ENCODE data around the gene PBX1. TPM values are rescaled to one million over a fixed set of nuclear protein-coding genes. Genes with fewer than 3 reads are reported as not detected.
"Not testable (repeated sequence)": the region's sequence is repeated elsewhere in the genome, so short reads cannot be mapped to it uniquely, and the experiment has no call there.

PBX1 gene
- total RNA-seq, 3 donors from 2014 or later (not counting 1 experiment from before 2014, with no cell fraction given) = 0.54 to 3.5 (median 1.4) TPM

- H3K4me3 ChIP-seq (ENCODE audit: low read length) = no peak overlapping the region
- WGBS (ENCODE audit: insufficient coverage) = 93% methylated on average over 4 of the region's 5 CpGs
- H3K27me3 Mint-ChIP-seq (ENCODE audit: low read depth in 2 of 2) = peaks cover 0 to 13% of the 10 kb centered on the region in 2 donors
Measured at GRCh38 chr1:164534863-164535610, 23.9 kb upstream of the PBX1 start.

GRCh38 chr1:164552463-164552988 lies 6.5 kb upstream of the PBX1 start:
- H3K27me3 Mint-ChIP-seq (ENCODE audit: low read depth in 2 of 2) = peaks cover 26 to 28% of the 10 kb centered on the region in 2 donors
- WGBS (ENCODE audit: insufficient coverage) = 92% methylated on average over 8 of the region's 8 CpGs
- intact Hi-C loops (cut with micrococcal nuclease) = not testable (repeated sequence)

More at GRCh38 chr1:164534863-164535610, 23.9 kb upstream of the PBX1 start:
- ATAC-seq (no peak), DNase-seq (no peak)
- H3K4me3 Mint-ChIP-seq = no peak overlapping the region
- H3K4me1 Mint-ChIP-seq = no peaks in the 10 kb centered on the region
- no peak overlapping the region for H3K27ac Mint-ChIP-seq
- Histone ChIP-seq H3K36me3 (ENCODE audit: control insufficient read depth, insufficient read depth, low read length) (no peaks in the 10 kb centered on the region), H3K27ac (ENCODE audit: low read length) (no peak overlapping the region), H3K27me3 (ENCODE audit: control insufficient read depth, insufficient read depth, low read length) (no peaks in the 10 kb centered on the region), H3K9me3 (ENCODE audit: control insufficient read depth, insufficient read depth, low read length) (no peaks in the 10 kb centered on the region), H3K4me1 (ENCODE audit: control insufficient read depth, insufficient read depth, low read length) (no peaks in the 10 kb centered on the region)
- no peak for TF ChIP-seq CTCF (IDR thresholded peaks at IDR 0.05)
- H3K9me3 Mint-ChIP-seq = no peaks in the 10 kb centered on the region
- intact Hi-C loops (cut with micrococcal nuclease) = no loop called here
- H3K36me3 Mint-ChIP-seq = no peaks in the 10 kb centered on the region

GRCh38 chr1:164557270-164557669 lies 1.7 kb upstream of the PBX1 start:
- ATAC-seq = no peak
- WGBS (ENCODE audit: insufficient coverage) = 85% methylated on average over 4 of the region's 4 CpGs
- H3K27ac Mint-ChIP-seq = no peak overlapping the region

More at GRCh38 chr1:164552463-164552988, 6.5 kb upstream of the PBX1 start:
- not testable (repeated sequence) for H3K27ac ChIP-seq (ENCODE audit: low read length); H3K36me3 Mint-ChIP-seq; H3K4me1 ChIP-seq (ENCODE audit: control insufficient read depth, insufficient read depth, low read length); H3K9me3 ChIP-seq (ENCODE audit: control insufficient read depth, insufficient read depth, low read length); DNase-seq; H3K36me3 ChIP-seq (ENCODE audit: control insufficient read depth, insufficient read depth, low read length); H3K9me3 Mint-ChIP-seq; H3K4me3 Mint-ChIP-seq; H3K4me3 ChIP-seq (ENCODE audit: low read length); H3K4me1 Mint-ChIP-seq; ATAC-seq; H3K27ac Mint-ChIP-seq; H3K27me3 ChIP-seq (ENCODE audit: control insufficient read depth, insufficient read depth, low read length)

More at GRCh38 chr1:164557270-164557669, 1.7 kb upstream of the PBX1 start:
- TF ChIP-seq CTCF (IDR thresholded peaks at IDR 0.05) = no peak
- Histone ChIP-seq H3K27me3 (ENCODE audit: control insufficient read depth, insufficient read depth, low read length) (peaks cover 18% of the 10 kb centered on the region), H3K27ac (ENCODE audit: low read length) (no peak overlapping the region), H3K36me3 (ENCODE audit: control insufficient read depth, insufficient read depth, low read length) (no peaks in the 10 kb centered on the region), H3K4me3 (ENCODE audit: low read length) (no peak overlapping the region), H3K9me3 (ENCODE audit: control insufficient read depth, insufficient read depth, low read length) (peaks cover 3% of the 10 kb centered on the region), H3K4me1 (ENCODE audit: control insufficient read depth, insufficient read depth, low read length) (peaks cover 10% of the 10 kb centered on the region)
- peaks cover 36 to 45% of the 10 kb centered on the region in 2 donors for H3K27me3 Mint-ChIP-seq (ENCODE audit: low read depth in 2 of 2)
- DNase-seq = no peak
- intact Hi-C loops (cut with micrococcal nuclease) = no loop called here
- H3K9me3 Mint-ChIP-seq = peaks cover 3 to 4% of the 10 kb centered on the region in 2 donors
- peaks cover 9 to 19% of the 10 kb centered on the region in 2 donors for H3K4me1 Mint-ChIP-seq
- no peaks in the 10 kb centered on the region for H3K36me3 Mint-ChIP-seq
- no peak overlapping the region for H3K4me3 Mint-ChIP-seq
